D341Med (cell line): ENCODE measurements around the gene TIMM23.
"Not testable (repeated sequence)": the region's sequence is repeated elsewhere in the genome, so short reads cannot be mapped to it uniquely, and the experiment has no call there.

Experiments
- DNase-seq: peaks from one replicate; pipeline ENCODE4 v3.0.0; 2012; ENCODE audit warnings: low spot score

The TIMM23 gene

GRCh38 chr10:45972106-45972812, at the start of gene TIMM23:
TSS of gene TIMM23 (plus strand) at chr10:45972489. CDS start at chr10:45972625, 136 bp downstream.
- DNase-seq = peak; percentile 79

GRCh38 chr10:45926790-45927189, 45.5 kb upstream of the TIMM23 start:
- DNase-seq = not testable (repeated sequence)

GRCh38 chr10:45931305-45931704, 41.0 kb upstream of the TIMM23 start:
- DNase-seq = not testable (repeated sequence)

- DNase-seq = not testable (repeated sequence)
These were observed 37.5 kb upstream of the TIMM23 start for GRCh38 chr10:45934788-45935187.

- not testable (repeated sequence) for DNase-seq
These were observed 33.1 kb upstream of the TIMM23 start for GRCh38 chr10:45939176-45939697.

GRCh38 chr10:45941196-45941595, 31.1 kb upstream of the TIMM23 start:
- not testable (repeated sequence) for DNase-seq

GRCh38 chr10:45945476-45945875, 26.8 kb upstream of the TIMM23 start:
- DNase-seq = not testable (repeated sequence)

- DNase-seq = not testable (repeated sequence)
These were observed 24.9 kb upstream of the TIMM23 start for GRCh38 chr10:45947363-45947762.

GRCh38 chr10:45948801-45949200, 23.5 kb upstream of the TIMM23 start:
- DNase-seq = not testable (repeated sequence)

GRCh38 chr10:45954367-45954766, 17.9 kb upstream of the TIMM23 start:
- not testable (repeated sequence) for DNase-seq

GRCh38 chr10:45956634-45957033, 15.7 kb upstream of the TIMM23 start:
- DNase-seq = not testable (repeated sequence)

GRCh38 chr10:45957928-45958327, 14.4 kb upstream of the TIMM23 start:
- DNase-seq = not testable (repeated sequence)

GRCh38 chr10:45962686-45963452, 9.4 kb upstream of the TIMM23 start:
- DNase-seq = not testable (repeated sequence)

- DNase-seq = not testable (repeated sequence)
These were observed 1.3 kb upstream of the TIMM23 start for GRCh38 chr10:45971019-45971418.

- peak; percentile 39 for DNase-seq
These were observed 565 bp upstream of the TIMM23 start for GRCh38 chr10:45971742-45972105.

- not testable (repeated sequence) for DNase-seq
These were observed 502 bp downstream of the TIMM23 start for GRCh38 chr10:45972813-45973169.

GRCh38 chr10:45974041-45974440, 1.8 kb downstream of the TIMM23 start:
- DNase-seq = not testable (repeated sequence)

- not testable (repeated sequence) for DNase-seq
These were observed 6.3 kb downstream of the TIMM23 start for GRCh38 chr10:45978554-45978953.

GRCh38 chr10:45981367-45981766, 9.1 kb downstream of the TIMM23 start:
- not testable (repeated sequence) for DNase-seq

GRCh38 chr10:45983538-45984186, 11.4 kb downstream of the TIMM23 start:
- not testable (repeated sequence) for DNase-seq

- DNase-seq = not testable (repeated sequence)
These were observed 12.2 kb downstream of the TIMM23 start for GRCh38 chr10:45984473-45984872.

GRCh38 chr10:45985590-45985989, 13.3 kb downstream of the TIMM23 start:
- DNase-seq = not testable (repeated sequence)
